ENCODE results near the gene RSRC1.
"Not testable (repeated sequence)": the region's sequence is repeated elsewhere in the genome, so short reads cannot be mapped to it uniquely, and the experiment has no call there.

RSRC1 gene

GRCh38 chr3:158109804-158110657, at the start of gene RSRC1:
Gene RSRC1, plus strand, starts transcription at chr3:158110089. Its CDS starts 12,016 bp downstream, at chr3:158122105.
- DNase-seq (ENCODE audit: low read depth): peak; percentile 57

- not testable (repeated sequence) for DNase-seq (ENCODE audit: low read depth)
These were observed 44.3 kb upstream of the RSRC1 start for GRCh38 chr3:158065574-158065973.

- DNase-seq (ENCODE audit: low read depth): no peak
These were observed 37.1 kb upstream of the RSRC1 start for GRCh38 chr3:158072790-158073189.

- DNase-seq (ENCODE audit: low read depth): no peak
These were observed 35.3 kb upstream of the RSRC1 start for GRCh38 chr3:158074591-158074990.

GRCh38 chr3:158079599-158079998, 30.3 kb upstream of the RSRC1 start:
- DNase-seq (ENCODE audit: low read depth): no peak

- no peak for DNase-seq (ENCODE audit: low read depth)
These were observed 25.2 kb upstream of the RSRC1 start for GRCh38 chr3:158084651-158085050.

- no peak for DNase-seq (ENCODE audit: low read depth)
These were observed 24.5 kb upstream of the RSRC1 start for GRCh38 chr3:158085358-158085757.

GRCh38 chr3:158085931-158086330, 24.0 kb upstream of the RSRC1 start:
- DNase-seq (ENCODE audit: low read depth): no peak

GRCh38 chr3:158086361-158086760, 23.5 kb upstream of the RSRC1 start:
- DNase-seq (ENCODE audit: low read depth): no peak

GRCh38 chr3:158086776-158087175, 23.1 kb upstream of the RSRC1 start:
- no peak for DNase-seq (ENCODE audit: low read depth)

GRCh38 chr3:158091531-158091930, 18.4 kb upstream of the RSRC1 start:
- no peak for DNase-seq (ENCODE audit: low read depth)

GRCh38 chr3:158093526-158093925, 16.4 kb upstream of the RSRC1 start:
- DNase-seq (ENCODE audit: low read depth): no peak

GRCh38 chr3:158094235-158095110, 15.4 kb upstream of the RSRC1 start:
- DNase-seq (ENCODE audit: low read depth): no peak

- DNase-seq (ENCODE audit: low read depth): no peak
These were observed 14.6 kb upstream of the RSRC1 start for GRCh38 chr3:158095111-158095813.

- no peak for DNase-seq (ENCODE audit: low read depth)
These were observed 13.8 kb upstream of the RSRC1 start for GRCh38 chr3:158095814-158096704.

- DNase-seq (ENCODE audit: low read depth): no peak
These were observed 12.8 kb upstream of the RSRC1 start for GRCh38 chr3:158097081-158097592.

GRCh38 chr3:158097593-158098308, 12.1 kb upstream of the RSRC1 start:
- no peak for DNase-seq (ENCODE audit: low read depth)

- no peak for DNase-seq (ENCODE audit: low read depth)
These were observed 11.6 kb upstream of the RSRC1 start for GRCh38 chr3:158098309-158098639.

GRCh38 chr3:158098834-158099424, 11.0 kb upstream of the RSRC1 start:
- no peak for DNase-seq (ENCODE audit: low read depth)

GRCh38 chr3:158100681-158101080, 9.2 kb upstream of the RSRC1 start:
- no peak for DNase-seq (ENCODE audit: low read depth)

All from stimulated activated CD8-positive, alpha-beta memory T cell treated with anti-CD3 and anti-CD28 coated beads, Interleukin-15, amount 100 ng/mL, for 1 hour (primary cell).